ACHN (cell line): ENCODE data around the gene TBATA.

Experiments
- DNase-seq: peaks from one replicate; pipeline ENCODE4 v3.0.0-alpha.2; 2015
- in situ Hi-C: cut with HindIII; loops from 2 replicates; pipeline ENCODE4 v1.10.0; 2017; ENCODE audit warnings: low sequenced_read_pairs, low pct_ligation_motif_present, low pct_unique_long_range_greater_than_20kb

Gene TBATA

GRCh38 chr10:70751991-70752390, 33.2 kb downstream of the TBATA start:
- in situ Hi-C loops: no loop called here
- no peak for DNase-seq

- in situ Hi-C loops: no loop called here
- DNase-seq: no peak
These were observed 33.8 kb downstream of the TBATA start for GRCh38 chr10:70751356-70751755.

DNA sequence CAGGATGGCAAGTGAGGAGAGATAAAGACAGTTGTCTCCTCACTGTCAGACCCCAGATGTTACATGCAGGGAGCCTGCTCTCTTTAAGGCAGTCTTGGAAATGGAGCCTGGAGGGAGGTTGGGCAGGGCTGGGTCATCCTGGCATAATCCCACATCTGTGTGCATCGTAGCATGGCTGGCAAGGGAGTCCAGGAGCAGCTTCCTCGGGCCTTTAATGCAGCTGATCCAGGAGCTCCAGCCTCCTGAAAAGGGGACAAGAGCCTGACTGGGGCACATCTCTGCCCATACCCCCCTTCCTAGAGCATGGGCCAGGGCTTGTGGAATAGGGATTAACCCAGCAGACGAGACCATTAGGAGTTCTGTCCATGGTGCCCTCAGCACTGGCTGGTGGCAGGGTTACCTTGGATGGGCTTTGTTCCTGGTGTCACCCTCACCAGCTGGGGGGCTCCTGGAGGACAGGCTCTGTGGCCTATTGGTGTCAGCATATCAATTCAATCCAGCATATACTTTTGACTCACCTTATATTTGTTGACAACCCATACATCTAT, 34.9 kb downstream of the TBATA start:
- in situ Hi-C loops: no loop called here
- DNase-seq: no peak

DNA sequence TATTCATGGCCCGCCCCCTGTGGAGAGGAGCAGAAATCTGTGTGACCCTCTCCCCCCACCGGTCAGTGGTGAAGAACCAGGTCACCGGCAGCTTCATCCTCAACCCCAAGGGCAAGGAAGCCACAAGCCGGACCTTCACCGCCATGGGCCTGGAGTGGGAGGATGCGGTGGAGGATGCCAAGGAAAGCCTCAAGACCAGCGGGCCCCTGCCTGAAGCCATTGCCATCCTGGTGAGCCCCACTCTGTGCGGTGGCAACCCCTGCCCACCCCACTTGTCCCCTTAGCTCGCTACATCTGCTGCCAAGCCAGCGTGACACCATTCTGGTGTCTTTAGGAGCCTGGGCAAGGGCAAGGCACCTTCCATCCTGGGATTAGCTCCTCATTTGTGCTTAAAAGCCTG, 35.4 kb downstream of the TBATA start:
- in situ Hi-C loops: no loop called here
- no peak for DNase-seq

DNA sequence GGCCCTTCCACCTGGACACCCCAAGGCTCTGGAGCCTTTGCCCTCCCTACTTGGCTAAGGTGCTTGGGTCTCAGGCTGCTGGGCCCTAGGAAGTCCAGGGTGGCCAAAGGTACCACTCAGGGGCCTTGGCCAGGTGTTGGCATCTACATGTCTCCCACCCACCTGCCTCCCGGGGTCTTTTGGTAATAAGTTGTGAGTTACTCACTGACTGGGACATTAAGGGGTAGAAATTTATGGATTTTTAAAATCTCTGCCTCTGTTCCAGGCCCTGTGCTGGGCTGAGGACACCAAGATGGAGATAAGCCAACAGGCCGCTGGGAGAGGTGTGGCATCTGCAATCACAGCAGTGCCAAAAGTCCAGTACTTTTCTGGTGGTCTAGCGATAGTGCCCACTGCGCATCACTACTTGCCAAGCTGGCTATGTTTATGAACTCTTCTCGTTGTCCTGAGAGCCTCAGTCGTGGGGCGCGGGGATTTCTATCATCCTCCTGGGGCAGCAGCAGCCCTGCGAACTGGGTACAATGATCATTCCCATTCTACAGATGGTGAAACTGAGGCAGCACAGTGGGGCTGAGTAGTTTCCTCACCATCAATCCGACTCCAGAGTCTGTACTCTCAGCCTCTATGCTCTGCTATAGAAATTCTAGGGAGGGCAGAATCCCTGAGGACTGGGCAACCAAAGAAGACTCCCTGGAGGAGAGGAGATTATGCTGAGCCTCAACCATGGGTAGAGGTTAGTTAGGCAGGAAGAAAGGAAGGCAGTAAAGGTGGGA, 36.2 kb downstream of the TBATA start:
- in situ Hi-C loops: no loop called here
- no peak for DNase-seq

- no peak for DNase-seq
- in situ Hi-C loops: no loop called here
These were observed 36.9 kb downstream of the TBATA start for GRCh38 chr10:70748305-70748704.

DNA sequence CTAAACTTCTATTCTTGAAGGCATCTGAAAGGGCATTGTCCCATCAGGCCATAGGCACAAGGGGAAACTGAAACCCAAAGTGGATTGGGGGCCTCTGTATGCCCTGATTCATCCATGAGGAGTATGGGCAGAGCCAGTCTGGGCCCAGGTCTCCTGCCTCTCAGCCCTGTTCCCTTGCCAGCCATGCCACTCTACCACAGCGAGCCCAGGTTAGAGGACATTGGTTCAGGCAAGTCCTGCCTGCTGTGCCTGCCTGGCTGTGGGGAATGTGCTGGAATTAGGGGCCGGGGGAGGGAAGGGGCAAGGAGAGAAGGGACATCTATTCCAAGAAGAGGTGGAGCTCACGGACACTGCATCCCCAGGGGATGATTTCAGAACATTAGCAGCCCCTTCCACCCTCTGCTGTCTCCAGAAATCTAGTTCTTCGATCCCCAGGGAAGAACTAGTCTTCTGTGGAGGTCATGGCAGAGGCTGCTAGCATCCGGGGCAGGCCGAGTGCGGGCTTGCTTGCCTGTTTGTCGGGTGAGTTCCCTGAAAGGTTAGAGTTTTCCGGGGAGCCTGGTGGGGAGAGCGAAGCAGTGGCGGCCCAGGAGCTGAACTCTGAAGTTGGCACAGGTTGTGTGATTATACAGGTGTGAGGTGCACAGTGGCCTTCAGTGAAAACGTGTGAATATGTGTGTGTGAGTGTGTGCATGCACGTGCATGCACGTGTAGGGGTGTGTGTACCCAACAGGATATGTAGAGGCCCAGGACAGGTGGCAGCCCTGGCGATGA, 37.8 kb downstream of the TBATA start:
- in situ Hi-C loops: no loop called here
- no peak for DNase-seq

GRCh38 chr10:70745555-70745954, 39.6 kb downstream of the TBATA start:
- in situ Hi-C loops: no loop called here

DNA sequence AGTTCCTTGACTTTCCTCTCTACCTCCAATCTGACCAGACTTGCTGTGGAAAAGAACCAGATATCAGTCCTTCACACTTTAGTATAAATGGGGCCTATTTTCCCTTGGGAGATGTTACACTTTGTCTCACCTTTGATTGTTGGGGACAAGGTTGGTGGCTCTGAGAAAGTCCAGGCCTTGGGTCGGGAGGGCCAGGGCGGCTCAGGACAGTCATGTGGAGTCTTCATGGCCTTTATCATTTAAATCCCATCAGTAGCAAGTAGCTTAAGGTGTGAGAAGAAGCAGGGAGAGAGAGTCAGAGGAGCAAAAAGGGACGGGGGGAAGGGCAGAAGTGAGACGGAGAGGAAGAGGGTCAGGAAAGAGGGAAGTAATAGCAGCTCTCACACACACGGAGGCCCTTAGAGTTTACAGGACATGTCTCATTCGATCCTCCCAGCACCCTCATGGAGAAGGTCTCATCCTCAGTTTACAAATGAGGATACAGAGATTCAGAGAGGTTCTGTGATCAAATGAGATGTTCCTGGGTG, 40.5 kb downstream of the TBATA start:
- no peak for DNase-seq
- in situ Hi-C loops: no loop called here

More at GRCh38 chr10:70745555-70745954, 39.6 kb downstream of the TBATA start:
- no peak for DNase-seq

DNA sequence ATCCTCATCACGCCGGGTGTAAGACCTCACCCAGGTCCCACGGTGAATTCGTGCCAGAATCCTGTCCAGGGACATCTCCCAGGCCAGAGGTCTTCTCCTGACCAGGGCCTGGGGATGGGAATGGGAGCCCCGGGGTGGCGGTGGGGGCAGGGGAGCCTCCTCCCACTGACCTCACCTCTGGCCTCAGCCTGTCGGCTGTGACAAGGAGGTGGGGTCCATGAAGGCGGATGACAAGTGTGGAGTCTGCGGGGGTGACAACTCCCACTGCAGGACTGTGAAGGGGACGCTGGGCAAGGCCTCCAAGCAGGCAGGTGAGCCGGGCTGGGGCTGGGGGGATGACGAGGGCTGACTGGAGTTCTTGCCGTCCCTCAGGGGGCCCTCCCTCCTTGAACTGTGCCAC, 41.3 kb downstream of the TBATA start:
- no peak for DNase-seq
- in situ Hi-C loops: no loop called here

DNA sequence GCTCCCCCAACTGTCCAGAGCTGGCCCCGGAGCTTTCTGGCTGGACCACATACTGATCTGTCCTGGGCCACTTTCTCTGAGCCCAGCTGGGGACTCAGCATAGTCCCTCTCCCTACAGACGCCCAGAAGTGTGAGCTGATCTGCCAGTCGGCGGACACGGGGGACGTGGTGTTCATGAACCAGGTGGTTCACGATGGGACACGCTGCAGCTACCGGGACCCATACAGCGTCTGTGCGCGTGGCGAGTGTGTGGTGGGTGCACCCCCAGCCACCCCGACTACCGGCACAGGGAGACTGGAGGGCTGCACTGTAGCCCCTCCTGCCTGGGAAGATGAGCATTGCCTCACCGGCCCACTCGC, 41.8 kb downstream of the TBATA start:
- in situ Hi-C loops: no loop called here
- DNase-seq: no peak

GRCh38 chr10:70742537-70743429, 42.4 kb downstream of the TBATA start:
- DNase-seq: no peak
- in situ Hi-C loops: no loop called here

GRCh38 chr10:70740406-70741288, 44.5 kb downstream of the TBATA start:
- no peak for DNase-seq
- in situ Hi-C loops: no loop called here

DNA sequence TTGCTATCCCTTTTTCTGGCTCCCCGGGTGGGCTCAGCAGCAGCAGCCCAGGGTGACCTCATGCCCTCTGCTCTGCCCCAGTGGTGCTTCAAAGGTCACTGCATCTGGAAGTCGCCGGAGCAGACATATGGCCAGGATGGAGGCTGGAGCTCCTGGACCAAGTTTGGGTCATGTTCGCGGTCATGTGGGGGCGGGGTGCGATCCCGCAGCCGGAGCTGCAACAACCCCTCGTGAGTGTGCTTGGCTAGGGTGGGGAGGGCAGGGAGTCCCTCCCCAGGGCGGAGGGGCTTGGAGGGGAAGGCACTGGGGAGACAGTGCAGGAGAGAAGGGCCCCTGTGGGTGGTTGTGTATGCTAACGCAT, 46.4 kb downstream of the TBATA start:
- DNase-seq: no peak
- in situ Hi-C loops: no loop called here

DNA sequence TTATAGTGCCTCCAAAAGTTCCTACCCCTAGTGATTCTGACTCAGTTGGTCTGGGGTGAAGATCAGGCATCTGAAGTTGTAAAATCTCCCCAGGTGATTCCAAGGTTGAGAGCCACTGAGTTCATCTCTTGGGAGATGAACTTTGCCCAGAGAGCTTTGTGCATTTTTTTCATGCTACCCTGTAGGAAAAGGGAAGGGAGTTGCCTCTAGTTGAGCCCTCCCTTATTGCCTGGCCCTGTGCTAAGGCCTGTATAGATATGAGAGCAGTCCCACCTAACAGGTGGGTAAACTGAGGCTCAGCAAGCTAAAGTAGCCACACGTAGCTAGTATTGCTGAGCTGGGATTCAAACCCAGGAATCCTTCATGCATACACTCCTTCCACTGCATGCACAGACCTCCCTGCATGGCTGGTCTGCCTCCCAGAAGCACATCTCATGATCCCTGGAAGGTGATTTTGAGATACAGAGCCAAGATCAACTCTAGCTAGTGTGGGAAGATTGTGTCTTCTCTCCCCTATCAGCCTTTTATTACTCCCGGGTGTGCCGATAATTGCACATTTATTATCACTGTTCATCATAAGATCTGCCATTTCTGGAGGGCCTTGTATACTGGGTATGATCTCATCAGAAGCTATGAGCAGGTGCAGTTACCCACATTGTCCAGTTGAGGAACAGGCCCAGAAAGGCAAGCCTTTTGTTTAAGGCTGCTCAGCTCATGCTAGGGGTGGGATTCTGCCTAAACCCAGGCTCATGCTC, 47.0 kb downstream of the TBATA start:
- in situ Hi-C loops: no loop called here
- no peak for DNase-seq

GRCh38 chr10:70737250-70737649, 47.9 kb downstream of the TBATA start:
- no peak for DNase-seq
- in situ Hi-C loops: no loop called here

DNA sequence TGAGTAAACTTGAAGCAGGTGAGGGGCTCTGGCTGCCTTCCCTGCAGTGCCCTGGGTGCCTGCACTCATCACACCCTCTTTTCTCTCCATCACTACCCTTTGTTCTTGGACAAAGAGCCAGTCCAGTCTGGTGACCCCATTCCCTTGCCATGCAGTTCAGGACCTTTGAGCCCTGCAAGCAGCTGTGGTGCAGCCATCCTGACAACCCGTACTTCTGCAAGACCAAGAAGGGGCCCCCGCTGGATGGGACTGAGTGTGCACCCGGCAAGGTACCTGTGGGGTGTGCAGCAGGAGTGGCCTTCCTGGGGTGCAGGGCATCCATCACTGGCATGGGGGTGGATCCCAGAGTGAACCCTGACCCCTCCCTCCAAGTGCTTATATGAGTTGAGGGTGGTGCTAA, 48.7 kb downstream of the TBATA start:
- in situ Hi-C loops: no loop called here

More for the DNA sequence above, 48.7 kb downstream of the TBATA start:
- DNase-seq: no peak
